GM18909 (cell line): Measurements from ENCODE around the gene TDRD3.

Source experiments
- ATAC-seq: cut with Tn5 transposase; IDR thresholded peaks from one replicate; pipeline ENCODE4 v1.9.1; 2021; ENCODE audit warnings: mild to moderate bottlenecking; ENCODE audit not compliant: unreplicated experiment, poor library complexity

TDRD3 gene

GRCh38 chr13:60620611-60621395 lies 223.8 kb downstream of the TDRD3 start:
- no peak for ATAC-seq

GRCh38 chr13:60623151-60623550 lies 226.1 kb downstream of the TDRD3 start:
- ATAC-seq, result no peak
